ENCODE results near the gene P3H2. TPM values are rescaled to one million over a fixed set of nuclear protein-coding genes. Genes with fewer than 3 reads are reported as not detected.

P3H2 gene
- total and polyA plus RNA-seq, 7 donors: 0.24 to 3.4 (median 1.2) TPM

- Histone ChIP-seq H3K36me3 (ENCODE audit: insufficient read depth in 1 of 2, low read depth in 1 of 2) (no peaks in the 10 kb centered on the region), H3K27me3 (ENCODE audit: insufficient read depth in 3 of 3, low read length in 2 of 3) (no peaks in the 10 kb centered on the region), H3K9me3 (no peaks in the 10 kb centered on the region), H3K4me1 (peaks cover 3% of the 10 kb centered on the region), H3K4me3 (no peak overlapping the region), H3K27ac (no peak overlapping the region)
- WGBS, 3 donors: 70 to 78% (median 72%) methylated on average over 4 of the region's 4 CpGs
- DNase-seq (no peak), ATAC-seq (no peak)
- intact Hi-C loops (cut with DNase I): loop anchor here (5.0 to 10.0 kb wide), 2 partner anchors 265 to 682 kb away; no protein-coding TSS in a partner anchor
- no peak for TF ChIP-seq CTCF (IDR thresholded peaks at IDR 0.05)
These were observed 171.1 kb downstream of the P3H2 start for GRCh38 chr3:189949580-189949979.

GRCh38 chr3:189948724-189949045, 172.0 kb downstream of the P3H2 start:
- no peak overlapping the region for H3K4me3 ChIP-seq
- H3K27me3 ChIP-seq (ENCODE audit: insufficient read depth in 3 of 3, low read length in 2 of 3): no peaks in the 10 kb centered on the region
- peaks cover 3% of the 10 kb centered on the region for H3K4me1 ChIP-seq
- H3K36me3 ChIP-seq (ENCODE audit: insufficient read depth in 1 of 2, low read depth in 1 of 2): no peaks in the 10 kb centered on the region
- TF ChIP-seq CTCF (IDR thresholded peaks at IDR 0.05): no peak
- intact Hi-C loops (cut with DNase I): loop anchor here (5.0 to 10.0 kb wide), 2 partner anchors 264 to 681 kb away; no protein-coding TSS in a partner anchor
- ATAC-seq (no peak), DNase-seq (no peak)
- H3K27ac ChIP-seq: no peak overlapping the region
- no peaks in the 10 kb centered on the region for H3K9me3 ChIP-seq

GRCh38 chr3:189947948-189948723, 172.6 kb downstream of the P3H2 start:
- H3K27ac ChIP-seq: no peak overlapping the region
- intact Hi-C loops (cut with DNase I): loop anchor here (5.0 to 10.0 kb wide), 2 partner anchors 263 to 681 kb away; no protein-coding TSS in a partner anchor
- peaks cover 3% of the 10 kb centered on the region for H3K4me1 ChIP-seq
- no peak overlapping the region for H3K4me3 ChIP-seq
- DNase-seq: no peak
- 17 to 37% (median 23%) methylated on average over 6 of the region's 6 CpGs for WGBS, 3 donors
- ATAC-seq: peak; percentile 42 to 78 (median 62)
- no peaks in the 10 kb centered on the region for H3K36me3 ChIP-seq (ENCODE audit: insufficient read depth in 1 of 2, low read depth in 1 of 2)
- no peaks in the 10 kb centered on the region for H3K9me3 ChIP-seq
- H3K27me3 ChIP-seq (ENCODE audit: insufficient read depth in 3 of 3, low read length in 2 of 3): no peaks in the 10 kb centered on the region
- TF ChIP-seq CTCF (IDR thresholded peaks at IDR 0.05): peak; percentile 58

GRCh38 chr3:189947068-189947467, 173.6 kb downstream of the P3H2 start:
- H3K27ac ChIP-seq: no peak overlapping the region
- no peaks in the 10 kb centered on the region for H3K36me3 ChIP-seq (ENCODE audit: insufficient read depth in 1 of 2, low read depth in 1 of 2)
- WGBS, 3 donors: 59 to 65% (median 63%) methylated on average over 4 of the region's 4 CpGs
- H3K9me3 ChIP-seq: no peaks in the 10 kb centered on the region
- no peak overlapping the region for H3K4me3 ChIP-seq
- peaks cover 3% of the 10 kb centered on the region for H3K4me1 ChIP-seq
- ATAC-seq: no peak
- H3K27me3 ChIP-seq (ENCODE audit: insufficient read depth in 3 of 3, low read length in 2 of 3): no peaks in the 10 kb centered on the region
- intact Hi-C loops (cut with DNase I): loop anchor here (5.0 to 10.0 kb wide), 2 partner anchors 262 to 680 kb away; no protein-coding TSS in a partner anchor
- TF ChIP-seq CTCF (IDR thresholded peaks at IDR 0.05): no peak
- DNase-seq: no peak
